HG03196 (cell line): ENCODE data around the gene DSCAML1.
"Not testable (repeated sequence)": the region's sequence is repeated elsewhere in the genome, so short reads cannot be mapped to it uniquely, and the experiment has no call there.

Experiments used
- ATAC-seq: cut with Tn5 transposase; IDR thresholded peaks from one replicate; pipeline ENCODE4 v1.9.1; 2021; ENCODE audit not compliant: unreplicated experiment

Gene DSCAML1

DNA sequence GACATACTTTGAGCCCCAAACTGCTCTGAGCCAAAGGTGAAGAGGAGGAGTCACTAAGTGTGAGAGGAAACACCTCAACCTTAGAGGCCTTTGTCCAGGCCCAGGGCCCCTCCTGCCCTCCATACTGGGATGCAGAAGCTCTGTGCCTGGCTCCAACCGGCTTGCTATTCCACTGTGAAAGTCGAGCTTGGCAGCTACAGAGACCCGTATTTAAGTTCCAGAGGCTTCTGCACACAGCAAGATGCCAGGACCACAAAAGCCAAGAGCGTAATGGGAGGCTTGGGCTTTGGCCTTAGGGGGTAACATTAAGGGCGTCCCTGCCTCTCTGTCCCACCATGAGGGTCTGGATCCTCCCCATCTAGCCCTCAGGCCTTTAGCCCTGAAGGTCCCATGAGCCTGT lies 31.9 kb downstream of the DSCAML1 start:
- ATAC-seq = no peak

DNA sequence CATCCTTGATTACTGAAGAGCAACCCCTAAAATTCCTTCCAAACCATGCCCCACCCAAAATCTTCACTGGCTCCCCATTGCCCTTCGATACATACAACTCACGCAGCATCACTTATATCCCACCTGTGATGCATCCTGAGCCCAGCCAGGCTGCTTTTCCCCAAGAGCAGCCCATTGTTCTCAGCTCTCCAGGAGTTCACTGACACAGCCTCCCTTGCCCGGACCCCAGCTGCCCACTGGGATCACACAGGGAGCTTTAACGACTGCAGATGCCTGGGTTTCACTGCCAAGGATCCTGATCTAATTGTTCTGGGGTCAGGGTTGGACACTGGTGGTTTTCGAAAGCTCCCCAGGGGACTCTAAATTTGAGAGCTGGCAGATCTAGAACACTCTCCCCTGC lies 33.6 kb downstream of the DSCAML1 start:
- ATAC-seq = not testable (repeated sequence)

DNA sequence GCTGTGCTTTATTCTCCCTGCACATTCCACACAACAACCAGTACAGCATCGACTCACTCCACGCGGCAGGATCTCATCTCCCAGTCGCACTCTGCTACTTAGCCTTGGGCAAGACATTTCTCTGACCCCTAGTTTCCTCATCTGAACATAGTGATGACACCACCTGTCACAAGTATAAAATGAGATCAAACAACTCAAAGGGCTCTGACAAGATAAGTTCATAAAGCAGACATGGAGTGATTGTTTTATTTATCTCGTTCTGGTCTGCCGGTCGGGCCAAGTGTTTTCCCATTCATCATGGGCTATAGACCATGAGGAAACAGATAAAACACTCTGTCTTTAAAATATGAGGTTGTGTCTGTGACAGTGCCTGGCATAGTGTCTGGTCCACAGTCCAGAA lies 35.0 kb downstream of the DSCAML1 start:
- ATAC-seq = no peak

DNA sequence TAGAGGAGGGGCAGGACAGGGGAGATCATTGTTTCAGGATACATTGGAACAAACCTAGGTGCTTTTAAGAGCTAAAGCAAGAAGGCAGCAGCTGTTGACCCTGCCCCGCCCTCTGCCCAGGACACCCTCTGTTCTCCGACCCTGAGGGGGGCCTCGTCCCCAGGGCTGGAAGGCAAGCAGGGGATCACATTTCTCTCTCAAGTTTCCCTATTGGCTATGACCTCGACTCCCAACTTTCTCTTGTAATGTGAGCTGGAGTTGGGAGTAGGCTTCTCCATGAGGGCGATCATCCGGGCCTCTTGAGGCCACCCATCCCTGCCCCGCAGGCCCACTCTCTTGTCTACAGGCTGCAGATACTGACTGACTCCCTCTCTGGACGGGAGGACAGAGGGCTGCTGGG lies 37.7 kb downstream of the DSCAML1 start:
- ATAC-seq = no peak

DNA sequence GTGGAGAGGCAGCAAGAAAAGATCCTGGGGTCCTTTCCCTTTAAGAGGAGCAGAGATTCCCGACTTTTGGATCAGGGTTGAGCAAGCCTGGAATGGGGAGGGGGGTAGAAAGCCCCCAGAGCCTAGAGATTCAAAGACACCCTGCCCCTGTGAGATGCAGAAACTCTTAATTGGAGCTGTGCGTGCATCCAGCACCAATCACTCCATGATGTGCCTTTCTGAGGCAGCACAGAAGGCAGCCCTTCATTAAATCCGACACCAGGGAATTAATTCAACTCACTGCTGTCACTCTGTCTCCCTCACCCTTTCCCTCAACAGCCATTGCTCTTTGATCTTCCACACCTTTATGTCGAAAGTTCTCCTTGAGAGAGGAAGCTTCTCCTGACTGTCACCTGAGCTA lies 43.0 kb downstream of the DSCAML1 start:
- no peak for ATAC-seq

DNA sequence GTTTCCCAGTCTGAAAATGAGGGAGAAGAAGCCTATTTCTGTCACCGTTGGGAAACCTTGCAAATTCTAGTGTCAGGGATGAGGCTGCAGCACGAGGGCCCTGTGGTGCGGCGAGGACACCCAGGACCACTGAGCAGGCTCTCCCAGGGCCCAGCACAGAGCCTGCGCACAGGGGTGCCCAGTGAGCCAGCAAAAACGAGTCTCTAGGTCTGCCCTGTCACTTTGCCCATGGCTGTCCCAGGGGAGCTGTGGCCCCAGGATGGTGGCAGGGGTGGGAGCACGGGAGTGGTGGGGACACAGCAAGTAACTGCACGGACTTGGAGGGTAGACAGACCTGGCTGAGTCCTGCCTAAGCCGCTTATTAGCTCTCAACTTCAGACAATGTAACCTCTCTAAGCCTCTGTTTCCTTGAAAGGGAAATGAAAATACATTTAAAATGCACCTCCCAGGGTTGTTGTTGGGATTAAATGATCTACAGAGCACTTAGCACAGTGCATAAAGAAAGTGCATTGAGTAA lies 44.2 kb downstream of the DSCAML1 start:
- ATAC-seq = no peak

DNA sequence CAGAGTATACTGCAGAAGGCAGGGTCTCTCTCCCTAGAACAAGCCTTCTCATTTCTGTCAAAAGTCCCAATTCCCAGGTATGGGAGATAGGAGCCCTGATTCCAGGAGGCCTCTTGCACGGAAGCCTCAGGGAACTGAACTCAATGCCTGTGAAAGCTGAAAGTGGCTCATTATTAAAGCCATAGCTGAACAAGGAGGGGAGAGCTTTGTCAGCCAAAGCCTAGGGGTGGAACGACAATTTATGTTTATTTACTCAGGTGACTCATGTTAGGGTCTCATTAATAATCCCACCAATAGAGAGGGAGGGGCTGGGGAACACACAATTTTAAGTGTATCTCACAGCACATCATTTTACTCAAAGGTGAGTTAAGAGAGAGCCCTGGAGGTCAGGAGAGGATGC lies 44.9 kb downstream of the DSCAML1 start:
- no peak for ATAC-seq

DNA sequence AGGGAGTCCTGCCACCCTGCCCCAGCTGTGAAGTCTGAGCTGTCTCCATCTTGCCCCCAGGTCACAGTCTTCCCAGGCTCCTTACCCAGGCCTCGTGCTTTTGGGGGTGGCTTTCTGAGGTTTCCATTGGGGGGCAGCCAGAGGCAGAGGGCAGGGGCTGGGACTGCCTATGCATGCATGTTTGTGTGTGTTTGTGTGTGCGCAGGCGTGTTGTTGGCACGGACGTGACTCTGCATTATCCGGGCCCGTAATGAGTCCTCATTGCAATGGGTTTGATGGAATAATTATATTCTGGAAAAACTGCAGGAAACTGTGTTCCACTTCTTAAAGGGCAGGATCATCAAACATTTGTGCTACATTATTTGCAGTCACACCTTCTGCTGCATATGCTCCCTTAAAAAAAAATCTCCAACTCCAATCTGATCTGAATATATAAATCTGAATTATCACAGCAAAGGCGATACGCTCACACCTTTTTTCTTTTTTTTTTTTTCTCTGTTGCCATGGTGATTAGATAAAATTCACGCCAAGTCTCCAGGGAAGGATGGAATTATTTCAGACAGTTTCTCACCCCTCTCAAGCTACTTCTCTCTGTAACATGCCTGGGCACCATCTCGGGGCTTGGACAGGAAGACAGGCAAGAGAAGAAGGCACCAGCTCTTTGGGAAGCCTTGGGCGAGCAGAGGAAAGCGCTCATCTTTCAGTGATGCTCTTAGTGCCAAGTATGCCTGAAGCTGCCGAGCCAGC lies 45.9 kb downstream of the DSCAML1 start:
- no peak for ATAC-seq

DNA sequence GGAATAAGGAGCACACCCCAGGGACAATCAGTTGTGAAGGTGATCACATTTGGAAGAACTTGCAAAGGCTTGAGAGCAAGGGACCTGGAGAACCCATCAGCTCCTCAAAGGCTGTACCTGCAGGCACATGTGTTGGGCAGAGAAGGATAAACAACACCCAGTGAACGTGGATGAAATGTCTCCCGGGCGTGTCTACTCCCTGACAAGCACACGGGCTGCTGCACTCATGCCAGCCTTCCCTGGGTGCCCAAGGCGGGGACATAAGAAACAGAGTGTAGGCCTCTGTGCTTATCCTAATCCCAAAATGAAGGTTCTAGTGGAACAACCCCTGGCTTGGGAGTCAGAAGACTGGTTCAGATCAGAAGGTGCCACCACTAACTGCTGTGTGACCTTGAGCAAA lies 46.7 kb downstream of the DSCAML1 start:
- ATAC-seq = no peak

DNA sequence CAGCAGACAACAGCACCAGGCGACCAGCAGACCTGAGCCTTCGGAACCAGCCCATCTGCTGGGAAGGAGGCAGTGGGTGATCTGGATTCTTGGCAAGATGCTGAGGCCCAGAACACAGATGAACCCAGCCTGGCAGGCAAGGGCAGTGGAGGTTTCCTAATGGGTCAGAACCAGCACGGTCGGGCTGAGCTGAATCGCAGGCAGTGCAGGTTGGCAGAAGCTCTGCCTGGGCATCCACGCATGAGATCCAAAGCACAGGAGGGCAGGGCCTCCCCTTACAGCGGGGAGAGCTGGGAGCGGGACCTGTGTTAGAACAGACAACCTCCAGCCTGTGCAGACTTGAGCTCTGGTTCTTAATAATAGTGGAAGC lies 47.5 kb downstream of the DSCAML1 start:
- ATAC-seq = no peak

DNA sequence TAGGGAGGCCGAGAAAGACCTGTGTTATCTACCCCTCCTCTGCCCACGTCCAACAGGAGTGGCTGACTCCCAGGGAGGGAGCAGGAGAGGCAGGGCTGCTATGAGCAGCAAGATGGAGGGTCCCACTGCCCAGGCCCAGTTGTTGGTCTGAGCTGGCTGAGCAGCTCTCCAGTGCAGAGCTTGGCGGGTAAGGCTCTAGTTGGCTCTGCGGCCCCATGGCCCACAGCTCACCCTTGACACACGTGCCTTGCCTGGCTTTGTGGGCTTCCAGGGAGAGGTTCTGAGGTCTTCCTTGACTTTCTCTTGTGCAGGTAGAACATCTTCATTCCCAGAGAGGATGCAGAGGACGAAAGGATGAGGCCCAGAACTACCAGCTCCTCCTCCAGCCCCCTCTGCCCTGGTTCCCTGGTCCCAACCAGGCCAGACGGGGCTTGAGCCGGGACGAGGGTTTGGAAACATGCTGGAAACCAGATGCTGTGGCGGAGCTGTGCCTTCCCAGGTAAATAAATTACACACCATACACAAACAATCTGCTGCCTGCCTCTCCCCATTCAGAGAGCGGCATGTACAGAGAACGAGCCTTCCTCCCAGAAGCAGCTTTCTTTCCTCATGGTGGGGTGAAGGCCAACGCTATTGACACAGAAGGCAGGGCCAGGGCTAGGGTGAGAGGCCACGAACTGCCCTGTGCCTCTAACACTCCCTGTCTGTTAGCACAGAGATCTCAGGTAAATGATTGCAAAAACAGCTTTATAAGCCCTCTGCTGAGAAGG lies 48.1 kb downstream of the DSCAML1 start:
- ATAC-seq = no peak

DNA sequence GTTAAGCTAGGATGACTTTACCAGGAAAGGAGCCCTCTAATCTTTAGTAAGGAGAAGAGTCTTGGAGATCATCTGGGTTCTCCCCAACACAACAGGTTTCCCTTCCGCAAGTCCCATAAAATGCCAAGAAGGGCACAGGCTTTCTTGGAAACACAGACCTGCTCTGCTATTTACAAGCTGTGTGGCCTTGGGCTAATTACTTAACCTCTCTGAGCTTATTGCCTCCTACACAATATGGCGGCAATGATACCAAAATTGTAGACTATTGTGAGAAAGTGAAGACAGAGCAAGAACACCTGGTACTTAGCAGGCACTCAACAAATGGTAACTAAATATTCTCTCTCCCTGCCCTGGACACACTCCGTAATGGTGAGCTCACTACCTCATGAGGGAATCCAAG lies 49.1 kb downstream of the DSCAML1 start:
- ATAC-seq = no peak

DNA sequence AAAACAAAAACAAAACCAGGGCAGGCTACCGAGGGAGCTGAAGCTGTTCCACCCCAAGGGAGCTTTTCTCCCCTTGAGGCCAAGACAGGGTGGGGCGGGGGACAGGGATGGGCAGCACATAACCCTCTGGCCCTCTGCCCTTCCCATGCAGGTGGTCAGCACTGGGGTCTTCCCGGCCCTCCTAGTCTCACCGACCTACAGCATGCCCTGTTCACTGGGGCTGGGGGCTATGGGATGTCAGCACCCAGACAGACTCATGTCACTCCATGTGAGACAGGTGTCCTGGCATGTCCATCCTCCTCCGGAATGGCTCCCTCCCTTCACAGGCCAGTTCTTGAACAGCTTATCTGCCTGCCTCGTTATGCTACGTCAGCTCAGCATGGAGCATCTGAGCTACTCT lies 51.7 kb downstream of the DSCAML1 start:
- no peak for ATAC-seq

DNA sequence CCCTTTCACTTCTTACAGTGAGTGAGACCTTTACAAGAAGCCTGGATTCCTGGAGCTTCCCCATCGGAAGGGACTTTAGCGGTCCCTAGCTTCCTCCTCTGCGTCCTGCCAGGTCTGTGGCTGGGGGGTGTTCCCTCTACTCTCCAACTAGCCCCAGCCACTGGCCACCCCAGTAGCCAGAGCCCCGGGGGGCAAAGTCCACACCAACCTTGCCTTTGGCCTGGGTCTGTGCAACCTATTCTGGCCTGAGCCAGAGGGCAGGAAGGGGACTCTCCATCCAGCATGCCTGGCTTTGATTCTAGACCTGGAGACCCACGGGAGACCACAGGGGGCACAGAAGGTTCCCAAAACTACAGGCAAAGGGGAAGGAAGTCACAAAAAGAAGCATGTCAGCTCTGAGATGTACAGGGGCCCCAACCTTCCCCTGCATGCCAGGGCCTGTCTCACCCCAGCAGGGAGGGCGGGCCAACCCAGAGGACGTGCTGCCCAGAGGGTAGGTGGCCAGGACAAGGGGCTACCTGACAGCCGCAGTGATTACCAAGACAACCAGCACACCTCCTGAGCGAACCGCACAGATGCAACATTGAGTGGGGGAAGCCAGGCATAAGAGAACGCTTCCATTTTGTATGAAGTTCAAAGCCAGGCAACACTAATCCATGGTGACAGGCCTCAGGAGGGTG lies 52.4 kb downstream of the DSCAML1 start:
- no peak for ATAC-seq

DNA sequence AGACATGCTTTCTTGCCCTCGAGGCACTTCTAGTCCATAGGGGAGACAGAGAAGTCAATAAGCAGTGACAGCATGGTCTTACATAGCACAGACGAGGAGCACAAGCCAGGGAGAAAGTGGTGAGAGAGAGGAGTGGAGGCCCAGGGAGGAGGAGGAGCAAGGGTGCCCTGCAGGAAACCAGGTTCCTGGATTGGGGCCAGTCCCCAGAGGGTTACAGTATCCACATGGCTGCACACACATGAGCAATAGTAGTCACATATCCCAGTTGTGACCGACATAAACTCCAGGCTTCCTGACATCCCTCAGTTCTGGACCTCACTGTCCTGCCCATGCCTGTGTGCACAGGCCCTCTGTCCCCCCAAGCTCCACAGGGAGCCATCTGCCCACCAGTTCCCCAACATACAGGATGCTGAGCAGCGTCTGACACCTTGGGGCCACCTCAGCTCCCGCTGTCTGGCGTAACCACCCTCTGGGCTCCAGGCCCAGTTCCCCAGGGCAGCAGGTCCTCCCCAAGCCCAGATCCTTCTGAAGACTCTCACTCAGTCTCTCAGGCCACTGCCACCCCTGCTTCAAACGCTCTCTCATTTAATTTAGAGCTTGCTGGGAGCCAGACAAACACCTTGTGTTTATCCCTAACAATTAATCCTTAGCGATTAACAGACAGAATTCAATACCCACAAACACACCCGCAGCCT lies 53.7 kb downstream of the DSCAML1 start:
- ATAC-seq = no peak

DNA sequence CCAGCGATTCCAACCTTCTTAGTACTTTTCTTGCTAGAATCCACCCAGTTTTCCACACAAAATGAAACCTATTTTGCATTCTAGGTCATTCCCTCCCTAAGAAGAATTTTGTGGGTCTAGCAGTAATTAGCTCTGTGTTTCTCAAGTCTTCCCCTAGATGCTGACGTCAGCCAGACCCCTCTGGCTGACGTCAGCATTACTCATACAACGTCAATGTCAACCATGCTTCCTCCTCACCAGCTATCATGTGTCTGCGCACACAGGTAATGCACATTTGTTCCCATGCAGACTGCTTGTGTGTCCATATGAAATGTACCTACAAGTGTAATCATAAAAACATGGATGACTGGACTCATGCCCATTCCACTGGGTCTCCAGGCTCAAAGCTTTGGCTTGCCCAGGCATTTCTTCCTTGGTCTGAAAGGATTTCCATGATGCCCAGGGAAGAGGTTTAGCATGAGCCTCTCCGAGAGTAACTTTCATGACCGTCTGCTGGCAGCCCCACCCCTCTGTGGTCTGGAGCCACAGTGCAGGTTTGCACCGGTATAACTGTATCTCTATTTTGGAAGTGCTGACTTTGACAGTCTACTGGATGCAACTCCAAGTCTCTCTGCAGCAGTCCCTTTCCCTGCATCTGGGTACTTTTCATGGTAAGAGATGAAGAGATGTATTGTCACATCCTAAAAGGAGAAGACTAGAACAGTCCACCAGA lies 58.6 kb downstream of the DSCAML1 start:
- ATAC-seq = no peak

DNA sequence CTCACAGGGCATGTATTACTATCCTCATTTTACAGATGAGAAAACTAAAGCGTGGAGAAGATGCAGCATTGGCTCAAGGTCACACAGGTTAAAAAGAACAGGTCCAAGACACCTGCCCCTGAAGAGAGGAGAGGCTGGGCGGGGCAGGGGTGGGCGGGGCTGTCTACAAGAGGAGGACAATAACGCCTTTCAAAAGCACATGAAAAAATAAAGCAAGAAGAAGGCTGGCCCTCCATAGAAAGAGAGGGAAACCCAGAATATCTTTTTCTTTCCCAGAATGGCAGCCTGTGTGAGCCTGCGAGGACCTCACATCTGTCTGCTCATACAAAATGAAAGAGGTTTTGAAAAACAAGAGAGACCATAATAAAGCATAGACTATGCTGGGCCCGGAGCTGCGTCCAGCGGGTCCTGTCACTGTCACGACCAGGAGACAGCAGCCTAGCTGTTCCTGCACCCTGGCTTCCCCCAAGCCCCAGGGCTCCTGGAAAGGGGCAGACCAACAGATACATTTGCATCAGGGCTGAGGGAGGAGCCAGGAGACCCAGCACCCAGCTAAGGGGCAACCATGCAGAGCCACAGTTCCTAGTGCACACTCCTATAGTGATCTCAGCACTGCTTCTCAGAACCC lies 61.6 kb downstream of the DSCAML1 start:
- ATAC-seq = no peak

DNA sequence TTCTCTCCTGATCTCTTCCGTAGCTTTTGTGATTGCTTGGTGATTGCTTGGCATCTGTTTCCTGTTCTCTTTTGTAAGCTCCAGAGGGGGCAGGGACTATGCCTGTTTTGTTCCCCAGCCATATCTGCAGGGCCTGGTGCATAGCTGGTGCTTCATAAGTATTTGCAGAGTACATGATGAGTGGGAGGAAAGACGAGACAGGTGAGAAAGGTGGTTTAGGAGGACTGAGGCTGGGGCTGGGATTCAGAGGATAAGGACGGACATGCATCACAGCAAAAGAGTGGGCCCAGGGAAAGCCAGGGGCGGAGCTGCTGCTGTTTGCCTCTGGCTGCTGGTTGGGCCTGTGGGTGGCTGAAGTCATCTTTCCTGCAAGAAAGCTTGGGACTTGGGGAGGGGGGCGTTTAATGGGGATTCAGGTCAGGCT lies 62.4 kb downstream of the DSCAML1 start:
- ATAC-seq = no peak

DNA sequence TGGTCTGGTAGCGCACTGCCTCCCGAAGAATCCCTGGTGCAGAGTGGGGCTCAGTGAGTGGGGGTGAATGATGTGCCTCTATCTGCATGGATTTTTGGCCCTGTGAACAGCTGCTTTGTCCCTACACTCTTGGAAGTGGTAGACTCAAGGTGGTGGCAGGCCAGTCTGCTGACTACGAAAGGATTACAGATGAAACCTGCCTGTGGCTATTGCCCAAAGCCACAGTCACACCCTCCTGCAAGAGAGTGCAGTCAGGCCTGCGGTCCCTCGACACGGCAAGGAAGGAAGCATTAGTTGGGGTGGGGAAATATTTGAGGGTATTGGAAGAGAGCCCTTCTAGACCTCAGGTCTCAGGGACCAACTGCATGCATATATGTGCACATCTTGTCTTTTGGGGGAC lies 63.7 kb downstream of the DSCAML1 start:
- no peak for ATAC-seq

DNA sequence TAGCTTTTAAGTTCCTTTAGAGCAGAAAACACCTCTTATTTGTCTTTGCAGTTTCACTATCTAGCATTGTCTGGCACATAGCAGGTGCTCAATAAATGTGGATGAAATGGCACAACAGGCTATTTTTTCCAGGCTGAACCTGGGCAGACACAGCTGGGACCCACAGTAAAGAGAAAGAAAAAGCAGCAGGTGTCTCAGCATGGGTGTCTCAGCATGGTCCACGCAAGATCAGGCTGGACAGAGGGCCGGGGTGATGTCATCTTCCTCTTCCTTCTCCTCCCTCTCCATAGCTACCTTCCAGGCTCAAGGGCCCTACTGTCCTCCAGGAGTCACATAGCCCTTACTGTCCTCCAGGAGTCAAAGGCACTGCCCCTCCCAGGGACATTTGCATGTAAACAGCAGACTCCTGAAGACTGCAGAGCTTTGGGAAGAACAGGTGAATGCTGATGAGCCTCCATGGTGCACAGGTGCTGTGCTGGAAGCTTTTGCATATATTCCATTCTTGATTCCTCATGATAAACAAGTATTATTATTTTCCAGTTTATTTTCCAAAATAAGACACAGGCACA lies 65.2 kb downstream of the DSCAML1 start:
- ATAC-seq = no peak
